Fibroblast of mammary gland (primary cell): ENCODE data around the gene CISD1.
"Not testable (repeated sequence)": the region's sequence is repeated elsewhere in the genome, so short reads cannot be mapped to it uniquely, and the experiment has no call there.

Experiments used
- DNase-seq: peaks from one replicate; pipeline ENCODE4 v3.0.0-alpha.2; 2010; ENCODE audit warnings: low read depth
- H3K4me3 ChIP-seq: 2 replicates; pipeline ENCODE4 v1.5.1; 2011; ENCODE audit warnings: low read depth, mild to moderate bottlenecking, low read length, moderate library complexity; ENCODE audit not compliant: control insufficient read depth
- TF ChIP-seq, protein P1 (sequence below): conservative IDR thresholded peaks from 2 replicates; pipeline ENCODE4 v1.5.1; 2011; ENCODE audit warnings: low read depth, low read length, inconsistent platforms; ENCODE audit not compliant: control insufficient read depth, insufficient read depth

CISD1 gene

DNA sequence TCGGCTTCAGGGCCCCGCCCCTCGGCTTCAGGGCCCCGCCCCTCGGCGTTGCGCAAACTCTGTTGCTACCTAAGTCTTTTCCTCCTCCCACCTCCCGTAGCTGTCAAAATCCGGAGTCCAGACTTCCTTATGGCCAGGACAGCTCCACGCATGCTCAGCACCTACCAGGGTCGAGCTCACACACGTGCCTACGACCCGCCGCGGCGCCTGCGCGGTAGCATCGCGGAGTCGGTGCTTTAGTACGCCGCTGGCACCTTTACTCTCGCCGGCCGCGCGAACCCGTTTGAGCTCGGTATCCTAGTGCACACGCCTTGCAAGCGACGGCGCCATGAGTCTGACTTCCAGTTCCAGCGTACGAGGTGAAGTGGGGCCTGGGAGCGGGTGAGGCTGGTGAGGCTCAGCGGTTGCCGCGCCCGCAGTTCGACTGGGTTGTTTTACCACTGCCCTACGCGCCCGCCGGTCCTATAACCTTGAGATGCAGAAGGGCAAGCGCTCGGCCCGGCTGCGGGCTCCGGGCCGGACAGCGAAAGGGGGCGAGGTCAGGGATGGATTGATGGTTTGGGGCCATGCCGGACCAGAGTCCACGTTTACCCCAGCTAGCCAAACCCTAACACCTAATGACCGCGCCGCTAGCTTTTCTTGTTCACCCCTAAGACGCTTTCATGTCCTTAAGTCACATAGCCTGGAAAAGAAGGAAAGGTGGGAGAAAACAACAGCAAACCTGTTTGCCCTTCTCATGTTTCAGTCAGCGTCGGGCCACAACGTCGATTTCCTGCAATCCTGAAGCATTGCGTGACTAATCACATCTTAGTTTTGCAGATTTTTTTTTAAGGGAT, at the start of gene CISD1:
CISD1 (plus strand) TSS at position 217 of the 836 bp plus-strand sequence; CDS start at position 329, 112 bp downstream.
- peak within 1 kb of the TSS; percentile 80 for H3K4me3 ChIP-seq
- TF ChIP-seq, protein P1, sequence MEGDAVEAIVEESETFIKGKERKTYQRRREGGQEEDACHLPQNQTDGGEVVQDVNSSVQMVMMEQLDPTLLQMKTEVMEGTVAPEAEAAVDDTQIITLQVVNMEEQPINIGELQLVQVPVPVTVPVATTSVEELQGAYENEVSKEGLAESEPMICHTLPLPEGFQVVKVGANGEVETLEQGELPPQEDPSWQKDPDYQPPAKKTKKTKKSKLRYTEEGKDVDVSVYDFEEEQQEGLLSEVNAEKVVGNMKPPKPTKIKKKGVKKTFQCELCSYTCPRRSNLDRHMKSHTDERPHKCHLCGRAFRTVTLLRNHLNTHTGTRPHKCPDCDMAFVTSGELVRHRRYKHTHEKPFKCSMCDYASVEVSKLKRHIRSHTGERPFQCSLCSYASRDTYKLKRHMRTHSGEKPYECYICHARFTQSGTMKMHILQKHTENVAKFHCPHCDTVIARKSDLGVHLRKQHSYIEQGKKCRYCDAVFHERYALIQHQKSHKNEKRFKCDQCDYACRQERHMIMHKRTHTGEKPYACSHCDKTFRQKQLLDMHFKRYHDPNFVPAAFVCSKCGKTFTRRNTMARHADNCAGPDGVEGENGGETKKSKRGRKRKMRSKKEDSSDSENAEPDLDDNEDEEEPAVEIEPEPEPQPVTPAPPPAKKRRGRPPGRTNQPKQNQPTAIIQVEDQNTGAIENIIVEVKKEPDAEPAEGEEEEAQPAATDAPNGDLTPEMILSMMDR = no peak
- peak; percentile 99 for DNase-seq

DNA sequence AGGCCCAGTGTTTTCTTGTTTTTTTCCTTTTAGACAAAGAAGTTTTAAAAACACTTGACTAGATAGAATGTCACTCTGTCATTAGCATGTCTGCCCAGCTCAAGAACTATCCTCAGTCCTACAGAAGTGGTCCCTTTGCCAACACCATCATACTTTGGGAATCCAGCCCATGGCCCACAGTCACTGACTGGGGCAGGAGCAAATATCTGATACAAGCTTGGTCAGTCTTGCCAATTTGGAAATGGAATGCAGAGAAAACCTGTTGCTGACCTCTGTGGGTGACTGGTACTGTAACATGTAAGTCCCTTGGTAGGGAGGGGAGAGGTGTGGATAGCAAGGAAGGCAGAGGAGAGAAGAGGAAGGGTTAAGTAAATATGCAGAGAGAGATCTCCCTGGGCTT, 49.1 kb upstream of the CISD1 start:
- no peak overlapping the region for H3K4me3 ChIP-seq
- TF ChIP-seq, protein P1 = no peak
- no peak for DNase-seq

DNA sequence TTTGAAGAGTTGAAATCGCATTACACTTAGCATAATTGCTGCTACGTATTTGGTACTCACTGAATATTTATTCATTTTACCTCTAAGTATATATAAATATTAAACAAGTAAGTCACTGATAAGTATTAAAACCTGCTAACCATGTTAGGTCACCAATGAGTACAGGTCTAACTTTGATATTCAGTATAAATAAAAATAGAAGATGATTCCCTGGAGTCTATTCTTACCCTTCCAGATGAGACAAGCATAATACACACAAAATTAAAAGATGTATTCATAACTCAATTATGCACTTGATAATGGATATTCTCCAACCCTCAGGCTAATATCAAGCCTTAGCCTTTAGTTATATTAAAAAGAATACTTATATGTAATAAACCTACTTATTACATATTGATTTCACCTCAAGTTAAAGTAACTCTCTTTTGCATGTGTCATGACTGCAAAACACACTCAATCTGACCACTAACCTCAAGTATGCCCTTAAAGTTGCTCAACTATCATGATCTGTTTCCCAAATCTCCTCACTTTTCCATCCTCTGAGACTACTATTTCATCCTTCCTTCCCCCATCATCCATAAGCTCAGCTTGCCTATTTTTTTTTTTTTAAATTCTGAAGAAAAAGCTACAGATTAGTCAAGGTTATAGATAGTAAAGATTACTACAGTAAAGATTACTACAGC, 48.1 kb upstream of the CISD1 start:
- DNase-seq = peak; percentile 85
- no peak overlapping the region for H3K4me3 ChIP-seq
- TF ChIP-seq, protein P1 = no peak

DNA sequence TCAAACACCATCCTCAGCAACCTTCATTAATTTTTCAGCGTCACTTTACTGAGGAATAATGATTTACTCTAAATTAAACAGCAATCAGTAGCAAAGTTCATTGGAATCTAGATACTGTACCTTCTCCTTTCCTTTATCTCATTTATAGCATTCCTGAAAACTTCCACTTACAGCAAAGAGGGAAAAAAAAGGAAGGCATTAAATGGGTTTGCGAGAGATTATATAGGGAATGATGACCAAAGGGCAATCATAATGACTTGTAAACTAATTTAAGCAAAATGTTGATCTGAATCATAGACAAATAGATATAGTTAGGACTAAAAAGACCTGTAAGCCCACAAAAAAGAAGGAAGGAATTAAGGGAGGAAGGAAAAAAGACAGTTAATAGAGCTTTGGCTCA, 43.3 kb upstream of the CISD1 start:
- TF ChIP-seq, protein P1 = no peak
- DNase-seq = no peak
- H3K4me3 ChIP-seq = no peak overlapping the region

DNA sequence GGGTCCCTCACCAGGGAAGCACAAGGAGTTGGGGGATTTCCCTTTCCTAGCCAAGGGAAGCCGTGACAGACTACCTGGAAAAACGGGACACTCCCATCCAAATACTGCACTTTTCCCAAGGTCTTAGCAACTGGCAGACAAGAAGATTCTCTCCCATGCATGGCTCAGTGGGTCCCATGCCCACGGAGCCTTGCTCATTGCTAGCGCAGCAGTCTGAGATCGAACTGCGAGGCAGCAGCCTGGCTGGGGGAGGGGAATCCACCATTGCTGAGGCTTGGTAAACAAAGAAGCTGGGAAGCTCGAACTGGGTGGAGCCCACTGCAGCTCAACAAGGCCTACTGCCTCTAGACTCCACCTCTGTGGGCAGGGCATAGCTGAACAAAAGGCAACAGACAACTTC, 39.1 kb upstream of the CISD1 start:
- not testable (repeated sequence) for DNase-seq, H3K4me3 ChIP-seq

DNA sequence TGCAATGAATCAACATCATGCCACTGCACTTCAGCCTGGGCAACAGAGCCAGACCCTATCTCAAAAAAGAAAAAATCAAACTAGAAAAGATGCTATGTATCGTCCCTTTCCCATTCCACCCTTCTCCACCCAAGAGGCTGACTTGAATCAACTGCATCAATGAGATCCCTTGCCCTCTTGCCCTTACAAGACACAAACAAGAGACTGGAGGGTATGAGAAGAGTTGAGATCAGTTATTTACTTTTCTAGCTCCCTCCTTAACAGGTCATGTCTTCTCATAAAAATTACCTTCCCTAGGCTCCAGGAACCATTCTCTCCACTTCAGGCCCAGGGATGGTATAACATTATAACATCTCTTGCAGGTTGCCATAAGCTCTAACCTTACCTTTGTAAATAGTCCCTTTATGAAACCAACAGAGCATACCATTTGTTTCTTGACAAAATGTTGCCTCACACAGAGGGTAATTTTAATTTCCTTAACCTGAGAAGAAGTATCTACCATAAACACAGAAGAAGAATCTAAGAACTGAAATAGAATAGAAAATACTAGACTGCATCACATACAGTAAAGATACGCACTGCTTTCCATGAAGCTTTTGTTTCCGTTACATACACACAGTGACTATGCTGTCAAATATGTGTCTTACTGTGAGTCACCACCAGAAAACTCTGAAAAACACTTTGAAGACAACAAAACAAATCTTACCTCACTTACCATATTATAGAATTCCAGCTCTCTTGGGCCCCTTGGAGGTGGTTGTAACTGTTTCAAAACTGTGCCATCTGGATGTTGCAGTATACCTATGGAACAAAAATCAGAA, 31.7 kb upstream of the CISD1 start:
- no peak overlapping the region for H3K4me3 ChIP-seq
- DNase-seq = peak; percentile 89
- TF ChIP-seq, protein P1 = no peak

DNA sequence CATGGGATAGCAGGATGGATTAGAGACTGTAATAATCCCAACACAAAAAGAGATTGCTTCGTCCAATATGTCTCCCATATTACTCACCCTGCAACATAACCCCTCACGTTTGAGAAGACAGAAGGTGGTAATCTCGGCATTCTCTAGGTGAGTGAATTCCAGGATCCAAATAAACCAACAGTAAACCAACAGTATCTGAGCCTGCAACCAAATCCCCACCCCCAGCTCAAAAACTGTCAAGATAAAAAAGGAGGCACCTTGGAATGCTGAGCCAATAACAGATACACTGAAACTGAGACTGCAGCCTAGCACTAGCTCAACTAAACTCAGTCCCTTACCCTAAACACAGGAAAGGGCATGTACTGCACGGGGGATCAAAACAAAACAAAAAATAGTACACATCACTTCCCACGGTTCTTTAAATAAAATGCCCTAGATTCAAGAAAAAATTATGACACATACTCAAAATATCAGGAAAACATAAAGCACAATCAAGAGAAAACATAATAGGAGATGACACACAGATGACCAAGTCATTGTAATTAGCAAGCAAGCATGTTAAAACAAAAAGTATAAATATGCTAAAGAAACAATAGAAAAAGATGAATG, 29.3 kb upstream of the CISD1 start:
- TF ChIP-seq, protein P1 = no peak
- DNase-seq = peak; percentile 66
- no peak overlapping the region for H3K4me3 ChIP-seq
